NCI-H146 treated with DMSO at 0.1 percent for 48 hours (cell line): ENCODE measurements around the gene PPM1K.
"Not testable (repeated sequence)": the region's sequence is repeated elsewhere in the genome, so short reads cannot be mapped to it uniquely, and the experiment has no call there.

Experiments
- DNase-seq: peaks from one replicate; lab custom pipeline; 2025; ENCODE audit not compliant: unreplicated experiment; lab: John Stamatoyannopoulos, UW

The PPM1K gene

GRCh38 chr4:88284439-88285234 is at the start of gene PPM1K:
Gene PPM1K, minus strand, starts transcription at chr4:88284561. Its CDS starts 5,978 bp downstream, at chr4:88278583.
- DNase-seq: peak; percentile 65

GRCh38 chr4:88333741-88334405 is 49.5 kb upstream of the PPM1K start:
- no peak for DNase-seq

GRCh38 chr4:88327665-88328064 is 43.3 kb upstream of the PPM1K start:
- no peak for DNase-seq

GRCh38 chr4:88320780-88321373 is 36.5 kb upstream of the PPM1K start:
- DNase-seq: no peak

GRCh38 chr4:88320224-88320779 is 35.9 kb upstream of the PPM1K start:
- no peak for DNase-seq

- no peak for DNase-seq
These were observed 34.5 kb upstream of the PPM1K start for GRCh38 chr4:88318751-88319350.

- DNase-seq: no peak
These were observed 31.2 kb upstream of the PPM1K start for GRCh38 chr4:88315460-88316017.

- not testable (repeated sequence) for DNase-seq
These were observed 28.8 kb upstream of the PPM1K start for GRCh38 chr4:88313088-88313624.

GRCh38 chr4:88308587-88308986 is 24.2 kb upstream of the PPM1K start:
- no peak for DNase-seq

- DNase-seq: no peak
These were observed 13.5 kb upstream of the PPM1K start for GRCh38 chr4:88297725-88298454.

- DNase-seq: no peak
These were observed 12.8 kb upstream of the PPM1K start for GRCh38 chr4:88297212-88297516.

GRCh38 chr4:88296413-88297211 is 12.3 kb upstream of the PPM1K start:
- DNase-seq: no peak

GRCh38 chr4:88295656-88296055 is 11.3 kb upstream of the PPM1K start:
- DNase-seq: no peak

- DNase-seq: no peak
These were observed 6.6 kb upstream of the PPM1K start for GRCh38 chr4:88291003-88291402.

- DNase-seq: no peak
These were observed 2.5 kb upstream of the PPM1K start for GRCh38 chr4:88286897-88287296.

GRCh38 chr4:88285235-88285653 is 883 bp upstream of the PPM1K start:
- DNase-seq: no peak

GRCh38 chr4:88283661-88284438 is 511 bp downstream of the PPM1K start:
- DNase-seq: peak; percentile 8

- no peak for DNase-seq
These were observed 4.0 kb downstream of the PPM1K start for GRCh38 chr4:88280228-88280795.
